Stomach (tissue), 4 donors: Measurements from ENCODE around the gene ALDH16A1.

Source experiments
- EP300 ChIP-seq: sonication (generic); formaldehyde crosslinking; IDR thresholded peaks from one replicate; pipeline ENCODE4 v1.6.1; 2017; ENCODE audit warnings: antibody characterized with exemption
- POLR2A ChIP-seq, 4 donors: fragments of 450-650 bp; IDR thresholded peaks; one replicate each; pipeline ENCODE4 v1.6.1; 2016; ENCODE audit warnings: antibody characterized with exemption in 4 of 4, control low read depth in 2 of 4, mild to moderate bottlenecking in 1 of 4, moderate library complexity in 1 of 4
- POLR2AphosphoS5 ChIP-seq, 3 donors: sonication (generic); formaldehyde crosslinking; IDR thresholded peaks; one replicate each; pipeline ENCODE4 v1.6.1; 2016; ENCODE audit warnings: antibody characterized with exemption in 3 of 3
- TF ChIP-seq, protein P1 (sequence below), 7 experiments: fragments of 450-650 bp in 4 of 7; fragments of 200-600 bp in 3 of 7; sonication (generic) in 3 of 7; IDR thresholded peaks; one replicate each; pipeline ENCODE4 v1.5.1; 2016 to 2019; ENCODE audit warnings: antibody characterized with exemption in 7 of 7, control low read depth in 2 of 7, mild to moderate bottlenecking in 1 of 7

DNA sequence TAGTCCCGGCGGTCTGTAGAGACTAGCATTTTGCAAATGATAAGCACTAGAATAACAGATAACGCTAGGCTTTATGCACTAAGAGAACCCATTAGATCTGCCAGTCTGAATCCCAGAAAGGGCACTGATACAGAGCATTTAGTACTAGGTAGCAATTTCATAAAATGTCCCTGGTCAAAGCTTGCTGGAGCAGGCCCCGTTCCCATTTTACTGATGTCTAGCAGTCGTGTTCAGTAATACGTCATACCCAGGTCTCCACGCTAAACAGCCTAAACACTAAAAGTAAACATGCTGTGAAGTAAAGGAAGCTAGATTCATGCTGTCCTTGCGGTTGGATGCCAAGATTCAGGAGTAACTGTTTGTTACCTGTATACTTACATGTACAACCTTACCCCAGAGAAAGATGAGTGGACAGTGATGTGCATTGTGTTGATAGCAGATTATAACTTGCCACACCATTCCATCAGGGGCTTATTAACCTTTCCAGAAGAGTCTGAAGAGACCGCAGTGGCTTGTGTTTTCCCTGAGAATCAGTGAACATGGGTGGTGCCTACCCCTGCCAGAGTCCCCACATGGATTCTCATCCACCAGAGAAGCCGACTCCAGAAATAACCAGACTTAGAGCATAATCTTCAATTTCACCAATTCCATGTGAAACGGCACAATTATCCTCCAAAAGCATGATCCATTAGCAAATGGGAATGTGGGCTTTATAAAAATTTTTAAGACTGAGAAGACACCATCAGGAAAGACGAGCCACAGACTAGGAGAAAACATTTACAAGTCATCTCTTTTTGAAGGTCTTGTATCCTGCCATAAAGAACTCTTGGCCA lies 39.8 kb downstream of the ALDH16A1 start:
- TF ChIP-seq, protein P1, sequence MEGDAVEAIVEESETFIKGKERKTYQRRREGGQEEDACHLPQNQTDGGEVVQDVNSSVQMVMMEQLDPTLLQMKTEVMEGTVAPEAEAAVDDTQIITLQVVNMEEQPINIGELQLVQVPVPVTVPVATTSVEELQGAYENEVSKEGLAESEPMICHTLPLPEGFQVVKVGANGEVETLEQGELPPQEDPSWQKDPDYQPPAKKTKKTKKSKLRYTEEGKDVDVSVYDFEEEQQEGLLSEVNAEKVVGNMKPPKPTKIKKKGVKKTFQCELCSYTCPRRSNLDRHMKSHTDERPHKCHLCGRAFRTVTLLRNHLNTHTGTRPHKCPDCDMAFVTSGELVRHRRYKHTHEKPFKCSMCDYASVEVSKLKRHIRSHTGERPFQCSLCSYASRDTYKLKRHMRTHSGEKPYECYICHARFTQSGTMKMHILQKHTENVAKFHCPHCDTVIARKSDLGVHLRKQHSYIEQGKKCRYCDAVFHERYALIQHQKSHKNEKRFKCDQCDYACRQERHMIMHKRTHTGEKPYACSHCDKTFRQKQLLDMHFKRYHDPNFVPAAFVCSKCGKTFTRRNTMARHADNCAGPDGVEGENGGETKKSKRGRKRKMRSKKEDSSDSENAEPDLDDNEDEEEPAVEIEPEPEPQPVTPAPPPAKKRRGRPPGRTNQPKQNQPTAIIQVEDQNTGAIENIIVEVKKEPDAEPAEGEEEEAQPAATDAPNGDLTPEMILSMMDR (IDR thresholded peaks at IDR 0.05): no peak
- TF ChIP-seq POLR2A (IDR thresholded peaks at IDR 0.05) (no peak), EP300 (no peak), POLR2AphosphoS5 (IDR thresholded peaks at IDR 0.05) (peak in 2 of 3 donors; percentile 3 to 33)
